Islet precursor cell (in vitro differentiated cells): ENCODE measurements around the gene DIP2C.
A peak's percentile ranks its signal among the peaks of the same experiment; 100 is the strongest.

ENCODE experiments used
- DNase-seq: peaks from one replicate; pipeline ENCODE4 v3.0.0-alpha.2; 2018

Gene DIP2C

DNA sequence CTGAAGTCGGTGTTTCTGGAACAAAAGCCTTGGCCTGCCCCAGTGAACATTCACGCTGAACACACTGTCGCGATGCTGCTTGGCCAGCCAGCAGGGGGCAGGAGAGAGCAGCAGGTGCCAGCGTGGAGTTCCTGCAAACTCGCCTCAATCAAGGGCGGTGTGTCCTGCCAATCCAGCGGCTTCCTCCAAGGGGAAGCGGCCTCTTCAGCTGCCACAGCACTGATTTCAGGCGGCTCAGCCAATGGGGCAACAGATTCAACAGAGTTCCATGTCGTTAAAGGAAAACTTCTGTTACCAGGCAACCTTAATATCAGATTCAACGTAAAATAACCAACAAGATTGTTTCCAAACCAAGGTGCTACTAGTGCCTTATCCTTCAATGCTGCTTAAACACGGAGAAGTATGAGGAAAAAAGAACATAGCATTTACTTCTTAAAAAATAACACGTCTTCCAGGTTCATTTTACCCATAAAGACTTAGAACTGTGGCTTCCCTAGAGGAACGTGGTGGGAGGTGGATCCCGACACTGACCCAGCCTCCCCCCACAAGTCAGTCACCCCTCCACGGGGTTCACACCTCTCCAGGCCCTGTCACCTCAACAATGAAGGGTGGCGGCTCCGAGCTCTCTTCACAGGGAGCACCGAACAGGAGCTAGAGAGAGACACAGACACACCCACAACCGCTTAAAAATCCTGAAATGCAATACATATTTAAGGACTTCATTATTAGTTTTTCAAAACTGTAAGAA lies 178.2 kb downstream of the DIP2C start:
- DNase-seq, result peak; percentile 98

DNA sequence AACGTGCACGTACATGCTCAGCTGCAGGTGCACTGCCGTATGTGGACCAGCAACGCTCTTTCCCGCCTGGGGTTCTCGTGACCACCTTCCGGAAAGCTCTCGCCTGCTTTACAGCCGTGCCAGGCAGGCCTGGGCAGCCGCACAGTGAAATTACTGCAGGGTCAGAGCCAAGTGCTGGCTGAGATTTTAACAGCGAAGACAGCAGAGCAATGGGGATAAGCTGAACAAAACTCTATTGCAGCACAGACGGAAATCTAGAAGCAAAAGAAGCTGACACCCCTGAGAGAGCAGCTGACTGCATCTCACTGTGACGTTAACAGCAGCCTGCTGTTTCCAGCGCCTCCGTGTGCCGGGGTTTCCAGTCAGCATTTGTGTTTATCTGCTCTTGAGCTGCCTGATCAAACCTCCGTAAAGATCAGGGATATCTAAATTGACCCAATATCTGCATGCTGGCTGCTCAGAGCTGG lies 179.0 kb downstream of the DIP2C start:
- no peak for DNase-seq

- no peak for DNase-seq
These were observed 179.9 kb downstream of the DIP2C start for GRCh38 chr10:509361-510102.

DNA sequence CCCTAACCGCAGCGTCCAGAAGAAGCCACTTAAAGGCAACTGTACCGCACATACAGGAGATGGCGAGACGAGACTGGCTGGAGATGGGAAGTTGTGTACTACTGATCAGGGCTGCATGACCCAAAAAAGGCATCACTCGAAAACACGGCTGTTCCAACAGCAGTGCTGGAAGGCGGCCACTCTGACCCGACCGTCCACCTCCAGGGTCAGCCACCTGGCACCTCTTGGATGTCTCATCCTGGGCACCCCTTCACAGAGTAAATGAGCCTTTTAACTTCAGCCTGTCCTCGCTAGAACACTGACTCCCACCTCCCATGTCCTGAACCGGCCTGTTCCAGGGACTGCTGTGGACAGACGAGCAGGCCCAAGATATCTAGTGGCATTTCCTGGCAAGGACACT lies 180.7 kb downstream of the DIP2C start:
- no peak for DNase-seq

- no peak for DNase-seq
These were observed 181.5 kb downstream of the DIP2C start for GRCh38 chr10:507908-508444.

DNA sequence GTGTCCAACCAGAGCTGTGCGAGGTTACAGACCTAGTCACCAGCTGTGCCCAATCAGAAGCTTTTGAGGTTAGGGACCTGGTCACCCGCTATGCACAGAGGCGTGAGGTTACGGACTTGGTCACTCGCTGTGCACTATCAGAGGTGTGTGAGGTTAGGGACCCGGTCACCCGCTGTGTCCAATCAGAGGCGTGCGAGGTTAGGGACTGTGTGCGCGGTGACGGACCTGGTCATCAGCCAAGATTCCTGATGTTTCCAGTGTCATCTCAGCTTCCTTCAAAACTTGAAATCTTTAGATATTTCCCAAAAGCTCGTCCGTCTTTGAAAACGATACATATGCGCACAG lies 182.1 kb downstream of the DIP2C start:
- no peak for DNase-seq

DNA sequence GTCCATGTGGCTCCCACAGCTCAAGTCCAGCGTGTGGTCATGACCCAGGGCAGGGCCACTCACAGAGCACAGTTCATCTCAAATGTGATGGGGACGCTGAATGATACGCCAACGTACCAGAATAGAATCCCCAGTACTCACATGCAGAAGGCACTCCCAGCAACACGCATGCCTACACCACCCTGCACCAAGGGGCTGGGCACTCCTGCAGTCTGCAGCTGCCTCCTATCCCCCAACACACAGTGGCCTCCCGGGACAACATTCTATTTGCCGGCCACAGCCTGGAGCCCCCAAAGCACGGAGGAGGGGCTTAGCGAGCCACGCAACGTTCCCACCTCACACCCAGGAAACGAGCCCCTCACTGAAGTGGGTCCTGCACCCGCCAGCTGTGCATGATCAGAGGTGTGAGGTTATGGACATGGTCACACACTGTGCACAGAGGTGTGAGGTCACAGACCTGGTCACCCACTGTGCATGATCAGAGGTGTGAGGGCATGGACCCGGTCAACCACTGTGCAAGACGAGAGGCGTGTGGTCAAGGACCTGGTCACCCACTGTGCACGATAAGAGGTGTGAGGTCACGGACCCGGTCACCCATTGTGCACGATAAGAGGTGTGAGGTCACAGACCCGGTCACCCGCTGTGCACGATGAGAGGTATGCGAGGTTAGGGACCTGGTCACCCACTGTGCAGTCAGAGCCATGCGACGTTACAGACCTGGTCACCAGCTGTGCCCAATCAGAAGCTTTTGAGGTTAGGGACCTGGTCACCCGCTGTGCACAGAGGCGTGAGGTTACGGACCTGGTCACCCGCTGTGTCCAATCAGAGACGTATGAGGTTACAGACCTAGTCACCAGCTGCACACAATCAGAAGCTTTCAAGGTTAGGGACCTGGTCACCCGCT lies 182.8 kb downstream of the DIP2C start:
- DNase-seq, result no peak

DNA sequence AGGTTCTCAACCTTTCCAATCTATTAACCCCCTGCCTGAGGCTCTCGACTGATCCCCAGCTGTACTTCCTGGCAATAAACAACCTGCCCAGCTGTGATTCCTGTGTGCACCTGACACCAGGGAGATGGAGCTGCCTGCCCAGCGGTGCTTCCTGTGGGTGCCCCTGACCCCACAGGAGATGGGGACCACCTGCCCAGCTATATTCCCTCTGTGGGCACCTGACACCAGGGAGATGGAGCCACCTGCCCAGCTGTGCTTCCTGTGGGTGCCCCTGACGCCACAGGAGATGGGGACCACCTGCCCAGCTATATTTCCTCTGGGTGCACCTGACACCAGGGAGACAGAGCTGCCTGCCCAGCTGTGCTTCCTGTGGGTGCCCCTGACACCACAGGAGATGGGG lies 184.0 kb downstream of the DIP2C start:
- no peak for DNase-seq

GRCh38 chr10:504806-505205 lies 184.7 kb downstream of the DIP2C start:
- DNase-seq, result no peak

GRCh38 chr10:504121-504611 lies 185.3 kb downstream of the DIP2C start:
- no peak for DNase-seq

GRCh38 chr10:501596-501995 lies 187.9 kb downstream of the DIP2C start:
- DNase-seq, result no peak

DNA sequence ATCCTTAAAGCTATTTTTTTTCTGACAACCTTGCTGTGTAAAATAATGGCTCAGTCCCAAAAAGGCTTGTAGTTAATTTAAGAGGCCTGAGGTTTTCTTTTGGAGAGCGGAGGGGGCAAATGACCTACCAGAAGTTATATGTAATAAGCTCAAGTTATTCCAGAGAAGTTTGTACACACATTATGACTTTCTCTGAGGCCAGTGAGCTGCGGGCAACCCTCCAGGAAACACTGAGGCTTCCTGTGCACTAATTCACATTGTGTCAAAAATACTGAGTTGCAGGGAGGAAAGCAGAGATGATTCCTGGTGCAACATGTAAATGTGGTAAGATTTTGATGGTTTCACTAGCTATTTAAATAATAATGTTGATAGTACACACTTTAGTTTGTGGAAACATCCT lies 188.6 kb downstream of the DIP2C start:
- DNase-seq, result no peak

- no peak for DNase-seq
These were observed 189.5 kb downstream of the DIP2C start for GRCh38 chr10:499991-500390.

DNA sequence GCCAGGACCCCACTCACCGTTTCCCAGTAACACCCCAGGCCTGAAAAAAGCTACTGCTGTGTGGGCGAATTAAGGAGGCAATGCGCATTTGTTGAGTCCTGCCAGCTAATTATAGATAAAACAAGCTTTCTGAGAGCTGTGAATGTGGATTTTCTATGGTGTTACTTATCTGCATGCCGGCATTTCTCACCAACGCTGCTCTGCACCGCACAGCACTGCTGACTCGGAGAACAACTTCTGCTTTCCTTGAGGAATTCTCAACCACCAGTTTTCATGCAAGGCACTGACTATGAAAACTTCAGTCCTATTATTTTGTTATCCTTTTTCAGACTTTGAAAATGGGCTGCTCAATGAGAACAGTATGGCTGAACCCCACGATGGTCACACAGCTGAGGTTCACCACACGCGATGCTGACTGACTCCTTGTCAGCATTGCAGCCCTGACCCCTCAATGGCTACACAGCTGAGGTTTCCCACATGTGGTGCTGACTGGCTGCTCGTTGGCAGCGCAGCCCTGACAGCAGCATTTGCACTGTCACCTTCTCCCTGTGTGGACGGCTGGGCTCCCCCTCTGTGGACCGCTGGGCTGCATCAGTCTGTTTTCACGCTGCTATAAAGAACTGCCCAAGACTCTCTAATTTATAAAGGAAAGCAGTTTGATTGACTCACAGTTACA lies 190.6 kb downstream of the DIP2C start:
- DNase-seq, result no peak

GRCh38 chr10:497898-498451 lies 191.5 kb downstream of the DIP2C start:
- DNase-seq, result no peak

- no peak for DNase-seq
These were observed 192.2 kb downstream of the DIP2C start for GRCh38 chr10:497289-497688.

DNA sequence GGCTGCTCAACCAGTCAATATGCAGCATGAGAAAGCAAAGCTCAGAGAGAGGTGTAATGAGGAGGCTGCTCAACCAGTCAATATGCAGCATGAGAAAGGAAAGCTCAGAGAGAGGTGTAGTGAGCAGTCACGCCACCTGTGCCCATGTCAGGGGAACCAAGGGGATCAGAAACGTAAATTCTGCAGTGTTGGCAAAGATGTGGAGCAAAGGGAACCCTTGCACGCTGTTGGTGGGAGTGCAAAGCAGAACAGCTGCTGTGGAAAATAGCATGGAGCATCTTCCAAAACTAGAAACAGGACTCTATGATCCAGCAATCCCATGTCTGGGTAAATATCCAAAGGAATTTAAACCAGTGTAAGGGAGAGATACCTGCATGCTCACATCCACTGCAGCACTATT lies 194.9 kb downstream of the DIP2C start:
- no peak for DNase-seq

DNA sequence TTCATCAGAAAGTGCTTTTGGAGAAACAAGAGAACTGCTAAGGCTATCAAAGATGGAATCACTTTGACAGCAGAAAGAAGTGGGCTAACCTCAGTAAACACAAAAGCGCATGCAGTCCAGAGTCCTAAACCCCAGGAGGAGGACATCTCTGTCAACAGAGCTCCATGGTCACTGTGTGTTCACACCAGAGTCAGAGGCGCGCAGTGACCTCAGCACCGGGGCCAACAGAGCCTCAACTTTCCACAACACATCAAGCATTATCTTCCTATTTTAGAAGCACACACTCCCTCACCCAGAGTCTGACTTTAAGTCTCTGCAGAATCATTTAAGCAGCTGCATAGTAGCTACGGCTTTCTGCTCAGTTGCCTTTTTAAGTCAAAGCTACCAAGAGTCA lies 195.3 kb downstream of the DIP2C start:
- no peak for DNase-seq

DNA sequence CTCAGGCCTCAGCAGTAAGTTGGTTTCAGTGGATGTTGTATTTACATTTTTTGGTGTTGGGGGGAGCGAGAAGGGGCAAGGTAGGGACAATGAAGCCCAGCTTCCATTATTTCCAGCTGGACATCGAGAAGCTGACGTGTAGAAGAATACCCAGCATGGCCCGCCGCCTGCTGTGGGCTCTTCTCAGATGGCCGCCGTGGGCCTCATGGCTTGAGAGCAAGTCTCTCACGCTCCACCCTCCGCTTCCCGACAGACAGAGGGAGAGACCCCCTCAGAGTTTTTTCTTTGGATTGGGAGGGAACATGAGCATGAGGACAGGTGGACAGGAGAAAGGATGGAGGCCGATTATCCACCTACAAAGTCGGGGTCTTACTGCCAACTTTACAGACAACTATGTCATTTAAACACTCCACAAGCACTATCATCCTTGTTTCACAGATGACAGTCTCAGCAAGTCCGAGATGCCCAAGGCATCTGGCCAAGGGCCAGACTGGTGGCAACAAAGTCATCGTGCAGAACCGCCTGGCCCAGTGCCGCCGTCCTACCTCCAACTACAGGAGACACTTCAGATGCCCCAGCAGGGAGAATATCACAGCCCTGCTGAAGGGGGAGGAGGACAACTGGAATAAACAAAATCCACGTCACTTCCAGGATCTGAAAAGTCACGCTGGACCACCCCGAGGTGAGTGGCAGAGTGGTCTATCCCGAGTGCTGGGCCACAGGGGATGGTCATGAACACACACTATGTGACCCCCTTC lies 195.9 kb downstream of the DIP2C start:
- no peak for DNase-seq

- DNase-seq, result no peak
These were observed 196.6 kb downstream of the DIP2C start for GRCh38 chr10:492836-493235.

DNA sequence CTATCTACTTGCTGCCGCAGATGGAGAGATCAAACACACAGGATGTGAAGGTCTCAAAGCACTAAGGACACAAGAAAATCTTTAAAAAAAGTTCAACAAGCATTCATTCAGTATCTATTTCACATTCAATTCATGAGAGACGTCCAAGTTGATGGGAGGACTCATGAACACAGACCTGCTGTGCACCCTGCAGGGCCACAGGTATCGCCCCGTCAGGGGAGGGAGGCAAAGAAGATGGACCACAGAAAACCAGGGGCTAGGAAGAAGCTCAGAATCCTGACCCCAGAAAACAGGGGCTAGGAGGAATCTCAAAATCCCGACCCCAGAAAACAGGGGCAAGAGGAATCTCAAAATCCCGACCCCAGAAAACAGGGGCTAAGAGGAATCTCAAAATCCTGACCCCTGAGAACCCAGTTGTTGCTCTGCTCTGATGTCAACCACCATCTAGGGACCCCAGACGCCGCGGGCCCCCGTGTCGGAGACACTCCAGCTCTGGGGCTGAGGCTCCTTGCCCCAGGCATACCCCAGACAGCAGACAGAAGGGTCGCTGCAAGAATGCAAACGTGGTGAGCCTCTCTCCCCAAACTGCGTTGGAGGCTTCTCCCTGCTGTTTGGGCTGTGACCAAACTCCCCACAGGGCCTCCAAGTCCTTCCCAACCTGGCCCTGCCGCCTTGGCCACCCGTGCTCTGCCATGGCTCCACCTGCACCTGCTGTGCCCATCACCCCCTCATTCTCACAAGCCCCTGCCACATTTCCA lies 197.6 kb downstream of the DIP2C start:
- DNase-seq, result no peak
